GM12878 (cell line): ENCODE measurements around the gene LZTFL1. TPM values are rescaled to one million over a fixed set of nuclear protein-coding genes. Genes with fewer than 3 reads are reported as not detected.

Source experiments
- CBX3 ChIP-seq: fragments of 200-600 bp; sonication (generic); IDR thresholded peaks from 2 replicates; pipeline ENCODE4 v1.6.1; 2016; ENCODE audit warnings: low read depth, borderline replicate concordance
- CEBPZ ChIP-seq: fragments of 150-350 bp; IDR thresholded peaks from 2 replicates; pipeline ENCODE4 v1.6.1; 2016; ENCODE audit warnings: low read depth, low read length
- EED ChIP-seq: sonication (generic); IDR thresholded peaks from 2 replicates; pipeline ENCODE4 v1.6.1; 2016; ENCODE audit warnings: antibody characterized with exemption, low read depth
- EP300 ChIP-seq, 2 experiments: fragments of 150-350 bp in 1 of 2; IDR thresholded peaks; 2 replicates each; pipeline ENCODE4 v1.6.1; 2011 to 2012; ENCODE audit warnings: low read depth in 2 of 2, low read length in 2 of 2, borderline replicate concordance in 1 of 2, improper control_type of control experiment in 1 of 2, inconsistent platforms in 1 of 2; ENCODE audit not compliant: control insufficient read depth in 1 of 2
- FOXK2 ChIP-seq: fragments of 450-650 bp; IDR thresholded peaks from 2 replicates; pipeline ENCODE4 v1.6.1; 2017; ENCODE audit warnings: mild to moderate bottlenecking, moderate library complexity
- HDAC2 ChIP-seq: fragments of 200-600 bp; sonication (generic); IDR thresholded peaks from 2 replicates; pipeline ENCODE4 v1.6.1; 2017
- JUNB ChIP-seq: IDR thresholded peaks from 2 replicates; pipeline ENCODE4 v1.6.1; 2016; ENCODE audit warnings: antibody characterized with exemption, mild to moderate bottlenecking
- KDM1A ChIP-seq: fragments of 200-600 bp; sonication (generic); IDR thresholded peaks from 2 replicates; pipeline ENCODE4 v1.6.1; 2016; ENCODE audit warnings: borderline replicate concordance
- MTA2 ChIP-seq: fragments of 450-650 bp; IDR thresholded peaks from 2 replicates; pipeline ENCODE4 v1.6.1; 2016; ENCODE audit warnings: low read depth, mild to moderate bottlenecking, moderate library complexity
- NKRF ChIP-seq: fragments of 450-650 bp; conservative IDR thresholded peaks from 2 replicates; pipeline ENCODE4 v1.6.1; 2017; ENCODE audit warnings: mild to moderate bottlenecking, moderate library complexity
- NR2C2 ChIP-seq: IDR thresholded peaks from 2 replicates; pipeline ENCODE4 v1.6.1; 2011; ENCODE audit warnings: borderline replicate concordance, low read depth; ENCODE audit not compliant: control insufficient read depth, insufficient read length
- PAX8 ChIP-seq: fragments of 450-650 bp; IDR thresholded peaks from 2 replicates; pipeline ENCODE4 v1.6.1; 2017; ENCODE audit warnings: mild to moderate bottlenecking, moderate library complexity
- RELB ChIP-seq: fragments of 450-650 bp; IDR thresholded peaks from 2 replicates; pipeline ENCODE4 v1.6.1; 2017; ENCODE audit warnings: low read depth, mild to moderate bottlenecking, moderate library complexity
- SMAD5 ChIP-seq: IDR thresholded peaks from 2 replicates; pipeline ENCODE4 v1.6.1; 2016; ENCODE audit warnings: antibody characterized with exemption, low read depth
- STAT3 ChIP-seq: IDR thresholded peaks from 2 replicates; pipeline ENCODE4 v1.6.1; 2011; ENCODE audit warnings: low read depth, low read length, improper control_type of control experiment
- TAF1 ChIP-seq: IDR thresholded peaks from 2 replicates; pipeline ENCODE4 v1.6.1; 2011; ENCODE audit warnings: mild to moderate bottlenecking, low read depth, low read length, borderline replicate concordance
- YBX1 ChIP-seq: fragments of 450-650 bp; IDR thresholded peaks from 2 replicates; pipeline ENCODE4 v1.6.1; 2016; ENCODE audit warnings: antibody characterized with exemption
- polyA plus RNA-seq, 11 experiments: library from polyadenylated mRNA; depleted of rRNA in 4 of 11; unstranded in 6 of 11; stranded (reverse) in 5 of 11; fragments of >200 nt; fragmentation: Nextera tagmentation in 4 of 11; fragmentation: Illumina TruSeq in 1 of 11; extraction: Ambion mirVana in 4 of 11; extraction: Trizol in 1 of 11; gene quantifications; 1 replicate in 1 of 11; 2 replicates in 10 of 11; pipeline versions ENCODE4 v1.2.1 to v1.2.3, GENCODE V29; 2011 to 2016; ENCODE audit warnings: inconsistent platforms in 2 of 11, missing spikeins in 2 of 11, low read depth in 1 of 11
- total RNA-seq, 4 experiments: library from RNA; depleted of rRNA in 3 of 4; stranded (reverse); fragments of >200 nt in 3 of 4; fragmentation: Illumina TruSeq in 1 of 4; extraction: Trizol in 1 of 4; gene quantifications; 2 replicates each; pipeline versions ENCODE4 v1.2.1 to v1.2.3, GENCODE V29; 2013 to 2021
- TF ChIP-seq, protein P1 (sequence below): fragments of 450-650 bp; IDR thresholded peaks from 2 replicates; pipeline ENCODE4 v1.6.1; 2017; ENCODE audit warnings: mild to moderate bottlenecking, moderate library complexity

The LZTFL1 gene
- total and polyA plus RNA-seq, 10 of the 15 experiments (the other 5 are each of a cell fraction or from before 2014, with no cell fraction given): 9.8 to 74.1 (median 11.9) TPM

DNA sequence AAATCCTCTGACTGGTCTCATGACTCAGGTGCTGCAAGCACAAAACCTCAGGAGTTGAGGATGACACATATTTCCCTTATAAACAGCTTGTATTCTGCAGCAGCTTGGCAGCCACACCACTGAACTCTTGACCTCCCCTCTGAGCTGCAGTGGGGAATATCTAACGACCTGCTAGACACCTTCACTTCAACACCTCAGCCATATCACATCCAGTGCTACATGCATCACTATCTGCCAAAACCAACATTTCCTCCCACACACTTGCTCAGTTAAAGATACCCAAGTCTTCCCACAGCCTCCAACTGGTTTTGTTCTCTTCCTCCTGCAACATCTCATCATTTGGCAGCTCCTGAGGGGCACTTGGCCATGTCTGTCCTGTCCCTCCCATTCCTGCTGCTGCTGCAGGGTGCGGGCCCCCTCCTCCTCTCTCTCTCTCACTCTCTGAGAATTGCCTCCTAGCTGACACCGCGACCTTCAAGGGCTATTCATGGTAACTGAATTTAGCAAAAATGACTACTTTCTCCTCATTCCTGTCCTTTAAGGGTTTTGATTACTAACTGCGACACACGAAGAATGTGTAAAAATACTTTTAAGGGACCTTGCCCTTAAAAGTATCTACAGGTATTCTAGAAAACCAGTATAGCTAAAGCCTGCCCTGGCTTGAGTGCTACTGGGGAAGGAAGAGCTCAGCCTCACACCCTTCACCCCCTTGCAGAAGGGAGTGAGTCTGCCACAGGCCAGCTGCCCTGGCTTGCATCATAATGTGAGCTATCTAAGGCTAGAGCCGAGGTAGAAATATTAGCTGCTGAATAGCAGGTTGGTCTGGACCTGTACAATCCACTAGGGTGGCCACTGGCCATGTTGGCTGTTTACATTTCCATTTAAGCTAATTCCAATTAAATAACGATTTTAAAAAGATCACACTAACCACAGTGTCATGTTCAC is 39.4 kb upstream of the LZTFL1 start (continued):
- TF ChIP-seq TAF1: peak; percentile 47; the same call in 1 of the 2 replicates
- TF ChIP-seq NR2C2: no peak
- TF ChIP-seq STAT3: no peak
- peak; percentile 78 to 82; a peak in 3 of 4 replicates for TF ChIP-seq EP300 (IDR thresholded peaks at IDR 0.05; ENCODE audit: borderline replicate concordance in 1 of 2, control insufficient read depth in 1 of 2, low read depth in 2 of 2, low read length in 2 of 2)
- peak; percentile 86; the same call in 1 of the 2 replicates for TF ChIP-seq RELB
- no peak for TF ChIP-seq HDAC2
- peak; percentile 79; the same call in 1 of the 2 replicates for TF ChIP-seq SMAD5
- TF ChIP-seq NKRF: no peak
- TF ChIP-seq KDM1A: no peak
- peak; percentile 91 for TF ChIP-seq EED
- TF ChIP-seq CEBPZ: no peak
- TF ChIP-seq MTA2: peak; percentile 88
- TF ChIP-seq CBX3: no peak
- peak; percentile 68 for TF ChIP-seq JUNB
- TF ChIP-seq FOXK2: no peak; the same call in 1 of the 2 replicates
- no peak for TF ChIP-seq PAX8
- TF ChIP-seq YBX1: no peak
- TF ChIP-seq, protein P1, sequence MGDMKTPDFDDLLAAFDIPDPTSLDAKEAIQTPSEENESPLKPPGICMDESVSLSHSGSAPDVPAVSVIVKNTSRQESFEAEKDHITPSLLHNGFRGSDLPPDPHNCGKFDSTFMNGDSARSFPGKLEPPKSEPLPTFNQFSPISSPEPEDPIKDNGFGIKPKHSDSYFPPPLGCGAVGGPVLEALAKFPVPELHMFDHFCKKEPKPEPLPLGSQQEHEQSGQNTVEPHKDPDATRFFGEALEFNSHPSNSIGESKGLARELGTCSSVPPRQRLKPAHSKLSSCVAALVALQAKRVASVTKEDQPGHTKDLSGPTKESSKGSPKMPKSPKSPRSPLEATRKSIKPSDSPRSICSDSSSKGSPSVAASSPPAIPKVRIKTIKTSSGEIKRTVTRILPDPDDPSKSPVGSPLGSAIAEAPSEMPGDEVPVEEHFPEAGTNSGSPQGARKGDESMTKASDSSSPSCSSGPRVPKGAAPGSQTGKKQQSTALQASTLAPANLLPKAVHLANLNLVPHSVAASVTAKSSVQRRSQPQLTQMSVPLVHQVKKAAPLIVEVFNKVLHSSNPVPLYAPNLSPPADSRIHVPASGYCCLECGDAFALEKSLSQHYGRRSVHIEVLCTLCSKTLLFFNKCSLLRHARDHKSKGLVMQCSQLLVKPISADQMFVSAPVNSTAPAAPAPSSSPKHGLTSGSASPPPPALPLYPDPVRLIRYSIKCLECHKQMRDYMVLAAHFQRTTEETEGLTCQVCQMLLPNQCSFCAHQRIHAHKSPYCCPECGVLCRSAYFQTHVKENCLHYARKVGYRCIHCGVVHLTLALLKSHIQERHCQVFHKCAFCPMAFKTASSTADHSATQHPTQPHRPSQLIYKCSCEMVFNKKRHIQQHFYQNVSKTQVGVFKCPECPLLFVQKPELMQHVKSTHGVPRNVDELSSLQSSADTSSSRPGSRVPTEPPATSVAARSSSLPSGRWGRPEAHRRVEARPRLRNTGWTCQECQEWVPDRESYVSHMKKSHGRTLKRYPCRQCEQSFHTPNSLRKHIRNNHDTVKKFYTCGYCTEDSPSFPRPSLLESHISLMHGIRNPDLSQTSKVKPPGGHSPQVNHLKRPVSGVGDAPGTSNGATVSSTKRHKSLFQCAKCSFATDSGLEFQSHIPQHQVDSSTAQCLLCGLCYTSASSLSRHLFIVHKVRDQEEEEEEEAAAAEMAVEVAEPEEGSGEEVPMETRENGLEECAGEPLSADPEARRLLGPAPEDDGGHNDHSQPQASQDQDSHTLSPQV: no peak
